HL-60/S4 (cell line): ENCODE measurements around the gene FGF9.

Experiments used
- in situ Hi-C: fragments of 300-500 bp; cut with MboI; formaldehyde crosslinking; loops from 2 replicates; pipeline ENCODE4 v1.14.3; 2022; ENCODE audit warnings: low sequenced_read_pairs

The FGF9 gene

GRCh38 chr13:21673789-21674489 lies 3.1 kb downstream of the FGF9 start:
- in situ Hi-C loops: no loop called here

GRCh38 chr13:21674490-21675009 lies 3.7 kb downstream of the FGF9 start:
- in situ Hi-C loops: no loop called here

- in situ Hi-C loops: no loop called here
Measured at GRCh38 chr13:21675095-21675991, 4.5 kb downstream of the FGF9 start.

GRCh38 chr13:21676611-21677021 lies 5.7 kb downstream of the FGF9 start:
- in situ Hi-C loops: no loop called here

- in situ Hi-C loops: no loop called here
Measured at GRCh38 chr13:21677075-21677623, 6.3 kb downstream of the FGF9 start.

GRCh38 chr13:21683034-21683733 lies 12.3 kb downstream of the FGF9 start:
- in situ Hi-C loops: no loop called here

- in situ Hi-C loops: no loop called here
Measured at GRCh38 chr13:21684576-21684975, 13.7 kb downstream of the FGF9 start.

- in situ Hi-C loops: no loop called here
Measured at GRCh38 chr13:21685485-21686064, 14.7 kb downstream of the FGF9 start.

GRCh38 chr13:21686751-21687391 lies 16.0 kb downstream of the FGF9 start:
- in situ Hi-C loops: no loop called here

- in situ Hi-C loops: no loop called here
Measured at GRCh38 chr13:21688056-21688455, 17.2 kb downstream of the FGF9 start.

GRCh38 chr13:21689097-21689496 lies 18.2 kb downstream of the FGF9 start:
- in situ Hi-C loops: no loop called here

- in situ Hi-C loops: no loop called here
Measured at GRCh38 chr13:21690955-21691354, 20.1 kb downstream of the FGF9 start.

- in situ Hi-C loops: no loop called here
Measured at GRCh38 chr13:21691500-21691899, 20.6 kb downstream of the FGF9 start.

GRCh38 chr13:21691928-21692327 lies 21.1 kb downstream of the FGF9 start:
- in situ Hi-C loops: no loop called here

- in situ Hi-C loops: no loop called here
Measured at GRCh38 chr13:21694831-21695230, 24.0 kb downstream of the FGF9 start.

- in situ Hi-C loops: no loop called here
Measured at GRCh38 chr13:21695546-21695945, 24.7 kb downstream of the FGF9 start.

GRCh38 chr13:21696865-21697448 lies 26.1 kb downstream of the FGF9 start:
- in situ Hi-C loops: no loop called here

- in situ Hi-C loops: no loop called here
Measured at GRCh38 chr13:21698817-21699679, 28.2 kb downstream of the FGF9 start.

- in situ Hi-C loops: no loop called here
Measured at GRCh38 chr13:21701460-21701859, 30.6 kb downstream of the FGF9 start.
